Measurements from ENCODE around the gene ADCY1.
"Not testable (repeated sequence)": the region's sequence is repeated elsewhere in the genome, so short reads cannot be mapped to it uniquely, and the experiment has no call there.

The ADCY1 gene

DNA sequence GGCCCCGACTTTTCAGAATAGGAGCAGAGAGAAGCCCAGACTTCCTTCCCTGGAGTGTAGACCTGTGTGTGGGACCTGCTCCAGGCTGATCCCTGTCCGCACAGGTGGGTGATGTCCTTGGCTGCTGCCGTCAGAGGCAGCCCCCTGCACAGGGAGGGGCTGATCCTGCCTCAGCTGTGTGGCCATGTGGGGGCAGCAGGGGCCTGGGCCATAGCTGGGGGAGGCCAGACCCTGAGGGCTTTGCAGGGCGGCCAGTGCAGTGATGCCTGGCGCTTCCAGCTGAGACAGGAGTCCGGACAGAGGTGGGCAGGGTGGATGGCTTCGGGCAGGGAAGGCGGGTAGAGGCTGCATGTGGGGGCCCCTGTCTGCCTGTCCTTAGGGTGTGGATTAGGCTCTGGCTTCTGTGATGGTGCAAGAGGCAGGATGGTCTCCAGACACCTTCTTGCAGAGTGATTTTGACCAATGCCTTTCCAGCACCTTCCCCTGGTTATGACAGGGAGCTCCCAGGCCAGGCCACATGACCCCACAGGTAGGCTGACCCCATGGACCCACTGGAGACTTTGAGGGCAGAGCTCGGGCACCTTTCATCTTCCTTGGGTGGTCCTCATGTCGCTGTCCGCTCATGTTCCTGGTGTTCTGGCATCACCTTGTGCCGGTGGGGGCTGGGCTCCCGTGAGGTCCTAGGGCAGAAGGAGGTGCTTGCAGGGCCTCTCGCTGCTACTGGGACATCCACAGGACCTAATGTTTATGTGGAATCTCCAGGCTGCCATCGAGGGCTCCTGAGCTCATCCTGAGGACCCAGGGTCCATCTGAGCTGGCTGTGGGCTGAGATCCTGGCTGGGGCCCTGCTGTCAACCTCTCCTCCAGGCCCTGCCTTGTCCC lies 141.5 kb downstream of the ADCY1 start:
- ATAC-seq: no peak

DNA sequence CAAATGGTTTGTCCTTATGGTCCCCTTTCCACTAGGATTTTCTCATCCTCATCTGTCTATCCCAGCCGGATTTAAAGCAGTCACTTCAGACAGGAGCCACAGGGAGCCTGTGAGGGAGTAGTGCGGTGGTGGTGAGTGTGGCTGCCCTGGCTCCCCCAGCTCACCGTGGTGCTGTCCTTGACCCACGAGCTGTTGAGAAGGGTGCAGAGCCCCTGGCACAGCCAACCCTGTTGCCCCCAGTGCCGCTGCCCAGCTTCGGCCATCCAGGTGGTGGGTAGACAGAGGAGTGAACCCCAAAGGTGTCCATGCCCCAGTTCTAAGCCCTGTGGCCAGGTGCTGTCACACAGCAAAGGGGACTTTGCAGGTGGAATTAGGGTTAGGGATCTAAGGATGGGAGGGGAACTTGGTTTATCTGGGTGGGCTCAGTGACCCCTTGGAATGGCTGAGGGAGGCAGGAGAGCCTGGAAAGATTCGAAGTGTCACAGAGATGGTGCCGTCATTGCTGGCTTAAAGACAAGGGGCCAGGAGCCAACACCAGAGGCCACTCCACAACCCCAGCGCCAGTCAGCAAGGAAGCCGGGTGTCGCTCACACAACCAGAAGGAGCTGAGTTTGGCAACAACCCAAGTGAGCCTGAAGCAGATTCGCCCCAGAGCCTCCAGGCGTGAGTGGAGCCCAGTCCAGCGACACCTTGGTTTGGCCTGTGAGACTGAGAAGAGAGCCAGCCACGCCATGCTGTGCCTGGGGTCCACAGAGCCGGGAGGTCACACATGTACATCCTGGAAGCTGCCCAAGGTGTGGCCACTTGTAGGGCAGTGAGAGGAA lies 142.4 kb downstream of the ADCY1 start:
- ATAC-seq: no peak

GRCh38 chr7:45717537-45718235 lies 143.5 kb downstream of the ADCY1 start:
- ATAC-seq: no peak

GRCh38 chr7:45718464-45719330 lies 144.5 kb downstream of the ADCY1 start:
- no peak for ATAC-seq

- ATAC-seq: no peak
Observed at GRCh38 chr7:45720989-45721388, 146.8 kb downstream of the ADCY1 start.

DNA sequence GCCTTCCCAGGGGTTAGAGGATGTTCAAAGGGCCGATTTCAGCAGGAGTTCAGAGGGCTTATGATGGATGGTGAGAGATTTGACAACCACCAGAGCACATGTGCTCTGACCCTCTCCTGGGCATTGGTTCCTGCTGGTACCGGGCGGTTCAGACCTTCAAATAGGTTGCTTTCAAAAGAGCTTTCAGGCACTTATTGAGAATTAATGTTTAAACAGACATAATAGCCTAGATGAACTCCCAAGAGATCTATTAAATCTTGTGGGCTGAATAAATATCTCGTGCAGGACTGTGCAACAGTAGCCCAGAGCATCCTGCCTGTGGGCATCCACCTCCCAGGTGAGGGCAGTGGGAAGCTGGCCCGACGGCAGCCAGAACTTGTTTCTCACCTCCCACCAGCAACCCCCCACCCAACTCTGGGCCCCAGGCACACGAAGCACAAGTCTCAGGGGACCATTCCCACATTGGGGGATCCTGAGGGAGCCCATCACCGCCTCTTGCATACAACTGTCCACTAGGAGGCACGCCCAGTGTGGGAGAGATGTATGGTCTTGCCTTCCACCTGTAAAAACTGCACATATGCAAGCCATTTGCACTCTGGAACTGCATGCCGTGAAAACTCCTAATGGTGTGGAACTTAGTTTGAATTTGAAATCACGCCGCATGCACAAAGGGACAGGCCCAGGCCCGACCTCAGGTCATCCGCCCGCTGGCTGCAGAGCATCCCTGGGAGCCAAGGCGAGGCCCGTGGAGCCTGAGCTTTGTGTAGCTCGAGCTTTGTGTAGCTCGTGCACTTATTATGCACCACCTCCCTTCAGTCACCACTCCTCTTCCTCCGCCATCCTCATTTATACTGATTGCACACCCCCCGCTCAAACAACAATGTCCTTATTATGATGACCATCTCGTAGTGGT lies 147.8 kb downstream of the ADCY1 start:
- no peak for ATAC-seq

DNA sequence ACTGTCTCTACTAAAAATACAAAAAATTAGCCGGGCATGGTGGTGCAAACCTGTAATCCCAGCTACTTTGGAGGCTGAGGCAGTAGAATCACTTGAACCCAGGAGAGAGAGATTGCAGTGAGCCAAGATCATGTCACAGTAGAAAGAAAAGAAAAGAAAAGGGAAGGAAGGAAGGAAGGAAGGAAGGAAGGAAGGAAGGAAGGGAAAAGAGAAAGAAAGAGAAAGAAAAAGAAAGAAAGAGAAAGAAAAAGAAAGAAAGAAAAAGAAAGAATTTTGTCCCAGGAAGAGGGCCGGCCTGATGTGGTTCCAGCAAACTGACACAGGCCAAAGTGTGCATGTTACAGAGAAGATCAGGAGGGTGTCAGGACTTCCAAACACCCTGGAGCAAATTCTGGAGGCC lies 151.1 kb downstream of the ADCY1 start:
- ATAC-seq: not testable (repeated sequence)

DNA sequence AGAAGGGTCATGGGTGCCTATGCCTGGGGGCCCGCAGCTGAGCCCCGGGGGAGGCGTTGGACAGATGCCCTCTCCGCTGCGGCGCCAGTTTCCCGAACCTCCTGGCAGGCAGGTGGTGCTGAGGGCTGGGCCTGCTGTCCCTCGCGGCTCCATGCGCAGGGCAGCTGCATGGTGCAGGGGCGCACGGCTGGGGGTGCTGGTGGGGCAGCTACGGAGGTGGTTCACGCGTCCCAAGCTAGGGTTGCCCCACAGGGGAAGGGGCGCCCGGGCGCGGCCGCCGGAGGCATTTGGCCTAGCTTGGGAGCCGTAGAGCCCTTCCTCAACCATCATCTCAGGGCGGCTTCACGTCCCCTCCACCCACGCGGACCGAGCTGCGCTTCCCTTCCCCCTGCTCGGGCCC lies 152.7 kb downstream of the ADCY1 start:
- ATAC-seq: no peak

- ATAC-seq: not testable (repeated sequence)
Observed at GRCh38 chr7:45731692-45732443, 157.7 kb downstream of the ADCY1 start.

- not testable (repeated sequence) for ATAC-seq
Observed at GRCh38 chr7:45738920-45739319, 164.8 kb downstream of the ADCY1 start.

GRCh38 chr7:45740573-45740972 lies 166.4 kb downstream of the ADCY1 start:
- ATAC-seq: not testable (repeated sequence)

- not testable (repeated sequence) for ATAC-seq
Observed at GRCh38 chr7:45748976-45749375, 174.8 kb downstream of the ADCY1 start.

DNA sequence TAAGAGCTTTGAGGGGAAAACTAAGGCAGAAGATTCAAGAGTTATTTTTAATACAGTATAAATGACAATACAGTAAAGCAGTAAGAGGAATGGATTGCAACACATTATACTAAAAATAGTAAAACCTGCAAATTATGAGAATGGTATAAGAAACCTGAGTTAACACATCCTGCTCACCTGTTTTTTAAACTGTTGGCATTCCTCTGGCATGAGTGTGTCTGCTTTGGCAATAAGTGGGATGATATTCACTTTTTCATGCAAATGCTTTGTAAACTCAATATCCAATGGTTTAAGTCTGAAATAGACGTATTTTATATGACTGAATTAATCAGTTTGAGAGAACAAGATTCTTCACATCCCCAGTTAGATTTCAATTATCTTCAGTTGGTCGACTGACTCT lies 177.2 kb downstream of the ADCY1 start:
- ATAC-seq: not testable (repeated sequence)

- not testable (repeated sequence) for ATAC-seq
Observed at GRCh38 chr7:45756333-45756732, 182.2 kb downstream of the ADCY1 start.

GRCh38 chr7:45756757-45757156 lies 182.6 kb downstream of the ADCY1 start:
- not testable (repeated sequence) for ATAC-seq

- ATAC-seq: not testable (repeated sequence)
Observed at GRCh38 chr7:45759464-45759863, 185.3 kb downstream of the ADCY1 start.

GRCh38 chr7:45761545-45762205 lies 187.5 kb downstream of the ADCY1 start:
- ATAC-seq: not testable (repeated sequence)

GRCh38 chr7:45762225-45762994 lies 188.2 kb downstream of the ADCY1 start:
- not testable (repeated sequence) for ATAC-seq

Data from activated CD4-positive, CD25-positive, alpha-beta regulatory T cell treated with anti-CD3 and anti-CD28 coated beads, Interleukin-2, amount 50 U/mL, for 24 hours (primary cell).